Stomach smooth muscle (tissue), 2 donors: Measurements from ENCODE around the gene PKD2L1.

Experiments used
- H3K27ac ChIP-seq: one replicate; pipeline ENCODE4 v1.7.0; 2013; ENCODE audit warnings: mild to moderate bottlenecking, low read length, inconsistent platforms
- H3K27me3 ChIP-seq, 2 donors: one replicate each; pipeline ENCODE4 v1.7.0; 2013; ENCODE audit warnings: low read length in 2 of 2; ENCODE audit not compliant: insufficient read depth in 2 of 2, control insufficient read depth in 1 of 2
- H3K36me3 ChIP-seq, 2 donors: one replicate each; pipeline ENCODE4 v1.7.0; 2013; ENCODE audit warnings: low read length in 2 of 2; ENCODE audit not compliant: control insufficient read depth in 2 of 2, insufficient read depth in 2 of 2
- H3K4me1 ChIP-seq: one replicate; pipeline ENCODE4 v1.7.0; 2013; ENCODE audit warnings: low read length; ENCODE audit not compliant: control insufficient read depth, insufficient read depth
- H3K4me3 ChIP-seq, 2 donors: one replicate each; pipeline ENCODE4 v1.7.0; 2013; ENCODE audit warnings: low read length in 2 of 2
- H3K9ac ChIP-seq, 2 donors: one replicate each; pipeline ENCODE4 v1.7.0; 2013; ENCODE audit warnings: low read length in 2 of 2, mild to moderate bottlenecking in 1 of 2
- H3K9me3 ChIP-seq, 2 donors: one replicate each; pipeline ENCODE4 v1.7.0; 2013; ENCODE audit warnings: low read length in 2 of 2; ENCODE audit not compliant: control insufficient read depth in 2 of 2
- donor health status: healthy.
- donor health status: Pancreatic carcinoma.

Gene PKD2L1

GRCh38 chr10:100238429-100238828, 91.6 kb downstream of the PKD2L1 start:
- H3K27ac ChIP-seq, result no peak overlapping the region
- H3K9ac ChIP-seq, result no peak overlapping the region
- no peaks in the 10 kb centered on the region for H3K27me3 ChIP-seq
- H3K36me3 ChIP-seq, result peaks cover 23 to 40% of the 10 kb centered on the region in 2 donors
- no peak overlapping the region for H3K4me3 ChIP-seq
- H3K9me3 ChIP-seq, result no peaks in the 10 kb centered on the region
- H3K4me1 ChIP-seq, result no peaks in the 10 kb centered on the region
